NCI-H1092 (cell line): Measurements from ENCODE around the gene LARP1B.
"Not testable (repeated sequence)": the region's sequence is repeated elsewhere in the genome, so short reads cannot be mapped to it uniquely, and the experiment has no call there.

ENCODE experiments used
- DNase-seq: peaks from one replicate; lab custom pipeline; 2025; lab: John Stamatoyannopoulos, UW

Gene LARP1B

GRCh38 chr4:128060699-128061565, at the start of gene LARP1B:
TSS of gene LARP1B (plus strand) at chr4:128061312. CDS start at chr4:128074952, 13,640 bp downstream.
- DNase-seq: peak; percentile 95

GRCh38 chr4:128025319-128025718, 35.8 kb upstream of the LARP1B start:
- DNase-seq: no peak

GRCh38 chr4:128029907-128030306, 31.2 kb upstream of the LARP1B start:
- DNase-seq: no peak

- DNase-seq: no peak
Observed at GRCh38 chr4:128031756-128032384, 29.2 kb upstream of the LARP1B start.

- DNase-seq: no peak
Observed at GRCh38 chr4:128039568-128039967, 21.5 kb upstream of the LARP1B start.

GRCh38 chr4:128047019-128047418, 14.1 kb upstream of the LARP1B start:
- DNase-seq: not testable (repeated sequence)

GRCh38 chr4:128047514-128047913, 13.6 kb upstream of the LARP1B start:
- not testable (repeated sequence) for DNase-seq

- DNase-seq: peak; percentile 11
Observed at GRCh38 chr4:128051229-128051628, 9.9 kb upstream of the LARP1B start.

- DNase-seq: not testable (repeated sequence)
Observed at GRCh38 chr4:128054907-128055306, 6.2 kb upstream of the LARP1B start.

GRCh38 chr4:128055441-128056206, 5.5 kb upstream of the LARP1B start:
- not testable (repeated sequence) for DNase-seq

GRCh38 chr4:128056396-128056795, 4.7 kb upstream of the LARP1B start:
- DNase-seq: no peak

GRCh38 chr4:128060121-128060698, 902 bp upstream of the LARP1B start:
- no peak for DNase-seq

GRCh38 chr4:128061566-128062536, 739 bp downstream of the LARP1B start:
- DNase-seq: peak; percentile 55

- not testable (repeated sequence) for DNase-seq
Observed at GRCh38 chr4:128066453-128066820, 5.3 kb downstream of the LARP1B start.

GRCh38 chr4:128068918-128069317, 7.8 kb downstream of the LARP1B start:
- DNase-seq: no peak

GRCh38 chr4:128076464-128076863, 15.4 kb downstream of the LARP1B start:
- DNase-seq: no peak

- not testable (repeated sequence) for DNase-seq
Observed at GRCh38 chr4:128095293-128095692, 34.2 kb downstream of the LARP1B start.

- DNase-seq: no peak
Observed at GRCh38 chr4:128107766-128108165, 46.7 kb downstream of the LARP1B start.

- no peak for DNase-seq
Observed at GRCh38 chr4:128123036-128123435, 61.9 kb downstream of the LARP1B start.

- no peak for DNase-seq
Observed at GRCh38 chr4:128130621-128131020, 69.5 kb downstream of the LARP1B start.

- DNase-seq: no peak
Observed at GRCh38 chr4:128134925-128135324, 73.8 kb downstream of the LARP1B start.
